GM18526 (cell line): ENCODE results near the gene ZFAND3.

ENCODE experiments used
- POLR2A ChIP-seq: IDR thresholded peaks from 3 replicates; pipeline ENCODE4 v1.6.1; 2011; ENCODE audit not compliant: insufficient read length; ENCODE audit errors: extremely low read depth

ZFAND3 gene

DNA sequence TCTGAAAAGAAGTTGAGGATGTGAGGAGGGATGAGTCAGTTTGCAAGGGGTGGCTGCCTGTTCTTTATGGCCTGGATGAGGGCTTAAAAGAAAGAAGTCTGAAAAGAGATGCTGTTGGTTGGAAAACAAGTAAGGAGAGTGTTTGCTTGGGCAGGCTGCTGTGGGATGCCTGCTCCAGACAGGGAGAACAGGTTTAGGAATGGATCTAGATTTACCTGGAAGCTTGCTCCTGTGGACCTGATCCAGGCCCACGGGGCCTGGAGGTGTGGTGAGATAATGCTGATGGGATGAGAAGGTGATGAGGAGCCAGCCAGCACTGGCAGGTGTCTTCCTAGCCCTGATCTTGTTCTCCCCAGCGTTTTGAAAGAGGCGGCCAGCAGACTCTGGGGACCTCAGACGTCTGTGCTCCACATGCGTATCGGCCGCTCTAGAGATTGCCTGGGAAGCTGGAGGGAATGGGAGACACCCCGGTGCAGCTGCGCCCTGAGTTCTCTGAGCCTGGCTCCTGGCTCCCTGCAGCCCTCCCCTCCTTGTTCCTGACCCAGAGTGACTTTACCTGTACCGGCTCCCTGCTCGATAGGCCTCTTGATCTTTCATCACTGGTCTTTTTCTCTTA is 331.3 kb downstream of the ZFAND3 start:
- TF ChIP-seq POLR2A: no peak

GRCh38 chr6:38151580-38152500 is 332.3 kb downstream of the ZFAND3 start:
- no peak for TF ChIP-seq POLR2A

- no peak for TF ChIP-seq POLR2A
Measured at GRCh38 chr6:38152620-38153019, 333.1 kb downstream of the ZFAND3 start.

- TF ChIP-seq POLR2A: no peak
Measured at GRCh38 chr6:38153076-38153797, 333.7 kb downstream of the ZFAND3 start.

- TF ChIP-seq POLR2A: no peak
Measured at GRCh38 chr6:38153798-38154345, 334.3 kb downstream of the ZFAND3 start.

- TF ChIP-seq POLR2A: no peak
Measured at GRCh38 chr6:38154731-38155130, 335.2 kb downstream of the ZFAND3 start.

GRCh38 chr6:38155144-38155543 is 335.6 kb downstream of the ZFAND3 start:
- no peak for TF ChIP-seq POLR2A

DNA sequence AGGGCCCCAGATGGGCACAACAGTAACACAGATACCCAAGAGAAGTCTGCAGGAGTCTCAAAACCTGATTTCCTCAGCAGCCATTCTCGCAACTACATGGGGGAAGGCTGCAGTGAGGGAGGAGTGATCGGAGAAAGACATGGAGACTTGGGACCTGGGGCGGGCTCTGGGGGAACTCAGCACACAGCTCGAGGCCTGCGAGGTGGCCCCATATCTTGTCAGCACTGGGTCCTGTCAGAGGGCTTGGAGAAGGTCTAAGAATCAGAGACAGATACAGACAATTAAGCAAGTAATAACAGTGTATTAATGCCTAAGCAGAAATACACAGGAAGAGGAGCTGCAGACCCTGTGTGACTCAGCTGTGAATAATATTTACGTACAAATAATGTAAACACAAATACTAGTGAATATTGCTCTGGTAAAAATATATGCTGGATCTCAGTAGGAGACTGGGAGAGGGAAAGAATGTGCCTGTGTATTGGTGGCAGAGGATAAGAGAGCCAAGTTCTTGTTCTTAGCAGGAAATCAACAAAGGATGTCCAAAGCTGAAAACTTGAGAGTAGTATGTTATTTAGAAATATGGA is 336.2 kb downstream of the ZFAND3 start:
- TF ChIP-seq POLR2A: no peak

GRCh38 chr6:38156818-38157565 is 337.5 kb downstream of the ZFAND3 start:
- no peak for TF ChIP-seq POLR2A

- no peak for TF ChIP-seq POLR2A
Measured at GRCh38 chr6:38157905-38158304, 338.4 kb downstream of the ZFAND3 start.

- no peak for TF ChIP-seq POLR2A
Measured at GRCh38 chr6:38158762-38159350, 339.3 kb downstream of the ZFAND3 start.

GRCh38 chr6:38159596-38159995 is 340.1 kb downstream of the ZFAND3 start:
- no peak for TF ChIP-seq POLR2A

- TF ChIP-seq POLR2A: no peak
Measured at GRCh38 chr6:38160831-38161230, 341.3 kb downstream of the ZFAND3 start.

DNA sequence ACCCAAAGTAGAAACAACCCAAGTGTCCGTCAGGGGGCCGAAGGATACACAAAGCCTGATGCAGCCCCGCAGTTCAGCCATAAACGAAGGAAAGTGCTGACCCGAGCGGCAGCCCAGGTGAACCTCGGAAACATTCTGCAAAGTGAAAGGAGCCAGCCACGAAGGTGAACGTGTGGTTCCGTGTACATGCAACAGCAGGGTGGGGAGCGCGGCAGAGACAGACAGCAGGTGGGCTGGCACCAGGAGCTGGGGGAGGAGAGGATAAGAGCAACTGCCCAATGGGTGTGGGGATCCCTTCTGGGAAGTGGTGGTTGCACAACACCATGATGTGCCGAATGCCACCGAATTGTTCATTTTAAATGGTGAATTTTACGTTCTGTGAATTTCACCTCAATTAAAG is 341.8 kb downstream of the ZFAND3 start:
- no peak for TF ChIP-seq POLR2A

GRCh38 chr6:38161754-38162492 is 342.4 kb downstream of the ZFAND3 start:
- TF ChIP-seq POLR2A: no peak
